ENCODE measurements around the gene TRAPPC14. TPM values are rescaled to one million over a fixed set of nuclear protein-coding genes. Genes with fewer than 3 reads are reported as not detected.
A peak's percentile ranks its signal among the peaks of the same experiment; 100 is the strongest.

Gene TRAPPC14
- total RNA-seq, 1 donor from 2014 or later: 19.7 TPM

GRCh38 chr7:100124301-100125230 is 34.0 kb downstream of the TRAPPC14 start:
- Histone ChIP-seq H3K27ac (no peak overlapping the region), H3K36me3 (peaks cover 5% of the 10 kb centered on the region), H3K27me3 (no peaks in the 10 kb centered on the region), H3K4me3 (no peak overlapping the region), H3K9me3 (no peaks in the 10 kb centered on the region), H3K4me1 (peaks cover 22% of the 10 kb centered on the region)
- DNase-seq (no peak), ATAC-seq (no peak)
- intact Hi-C loops (cut with DNase I): no loop called here
- TF ChIP-seq CTCF (IDR thresholded peaks at IDR 0.05): no peak

- intact Hi-C loops (cut with DNase I): no loop called here
- no peak overlapping the region for H3K4me3 ChIP-seq
- H3K36me3 ChIP-seq: peaks cover 5% of the 10 kb centered on the region
- no peak for TF ChIP-seq CTCF (IDR thresholded peaks at IDR 0.05)
- peaks cover 23% of the 10 kb centered on the region for H3K4me1 ChIP-seq
- H3K9me3 ChIP-seq: no peaks in the 10 kb centered on the region
- ATAC-seq: no peak
- H3K27ac ChIP-seq: no peak overlapping the region
- no peak for DNase-seq
- no peaks in the 10 kb centered on the region for H3K27me3 ChIP-seq
Observed at GRCh38 chr7:100122568-100122967, 36.0 kb downstream of the TRAPPC14 start.

DNA sequence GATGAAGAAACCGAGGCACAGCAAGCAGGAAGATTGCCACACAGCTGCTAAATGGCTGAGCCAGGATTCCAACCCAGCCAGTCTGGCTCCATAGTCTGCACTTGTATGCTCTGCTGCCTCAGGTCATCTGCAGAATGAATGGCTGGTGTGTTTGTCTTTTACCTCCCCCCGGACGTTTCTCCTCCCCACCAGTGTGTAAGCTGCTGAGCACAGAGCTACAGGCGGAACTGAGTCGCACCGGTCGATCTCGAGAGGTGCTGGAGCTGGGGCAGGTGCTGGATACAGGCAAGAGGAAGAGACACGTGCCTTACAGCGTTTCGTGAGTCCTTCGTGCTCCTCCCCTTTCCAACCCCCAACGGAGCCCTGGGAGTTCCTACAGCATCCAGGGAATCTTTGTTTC is 36.5 kb downstream of the TRAPPC14 start:
- Histone ChIP-seq H3K36me3 (peaks cover 5% of the 10 kb centered on the region), H3K4me1 (peaks cover 23% of the 10 kb centered on the region), H3K9me3 (no peaks in the 10 kb centered on the region), H3K27me3 (no peaks in the 10 kb centered on the region), H3K4me3 (no peak overlapping the region), H3K27ac (no peak overlapping the region)
- ATAC-seq (no peak), DNase-seq (no peak)
- TF ChIP-seq CTCF (IDR thresholded peaks at IDR 0.05): no peak
- intact Hi-C loops (cut with DNase I): no loop called here

DNA sequence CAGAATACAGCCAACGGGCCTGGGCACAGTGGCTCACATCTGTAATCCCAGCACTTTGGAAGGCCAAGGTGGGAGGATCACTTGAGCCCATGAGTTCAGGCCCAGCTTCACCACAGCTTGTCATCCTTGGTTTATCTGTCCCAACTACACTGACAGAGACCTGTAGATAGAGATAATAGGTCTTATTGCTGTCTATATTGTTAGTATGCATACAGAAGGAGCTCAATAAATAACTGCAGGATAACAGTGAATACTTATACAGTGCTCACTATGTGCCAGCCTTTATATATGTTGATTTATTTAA is 37.8 kb downstream of the TRAPPC14 start:
- Histone ChIP-seq H3K27me3 (no peaks in the 10 kb centered on the region), H3K9me3 (no peaks in the 10 kb centered on the region), H3K36me3 (peaks cover 5% of the 10 kb centered on the region), H3K27ac (peak overlapping the region; percentile 97), H3K4me3 (peak overlapping the region; percentile 84), H3K4me1 (peaks cover 16% of the 10 kb centered on the region)
- TF ChIP-seq CTCF (IDR thresholded peaks at IDR 0.05): no peak
- ATAC-seq: no peak
- intact Hi-C loops (cut with DNase I): no loop called here
- DNase-seq: no peak

DNA sequence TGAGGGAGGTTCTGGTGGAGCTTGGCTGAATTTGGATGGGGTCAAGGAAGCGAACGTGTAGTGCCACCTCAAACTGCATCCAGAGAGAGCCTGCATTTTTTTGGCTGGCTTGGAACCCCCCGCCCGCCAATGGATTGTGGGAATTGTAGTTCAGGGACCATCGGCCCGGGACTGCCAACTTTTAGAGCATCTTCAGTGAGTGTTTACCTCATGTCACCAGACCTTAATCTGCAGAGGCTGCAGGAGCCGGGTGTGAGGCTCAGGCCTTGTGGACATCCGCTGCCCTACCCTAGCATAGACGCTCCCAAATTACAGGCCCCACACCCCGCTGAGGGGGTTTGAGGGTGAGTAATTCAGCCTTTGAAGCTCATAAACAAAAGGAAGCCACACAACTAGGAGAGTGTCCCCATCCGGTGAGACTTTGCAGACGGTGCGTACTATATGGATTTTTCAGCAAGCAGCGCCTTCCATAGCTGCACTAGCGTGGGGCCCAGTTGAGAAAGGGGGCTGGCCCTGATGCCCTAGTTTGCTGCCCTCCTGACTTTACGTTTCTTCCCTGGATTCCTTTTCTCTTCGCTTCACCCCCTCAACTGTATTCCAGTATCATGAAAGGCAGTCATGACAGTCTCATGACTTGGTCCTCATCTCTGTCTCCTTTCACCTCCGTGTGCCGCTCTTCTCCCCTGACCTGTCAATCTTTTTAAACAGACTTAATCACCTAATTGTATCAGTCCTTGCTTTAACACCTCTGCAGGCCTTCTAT is 38.4 kb downstream of the TRAPPC14 start:
- Histone ChIP-seq H3K4me1 (peaks cover 13% of the 10 kb centered on the region), H3K9me3 (no peaks in the 10 kb centered on the region), H3K4me3 (peak overlapping the region; percentile 84), H3K36me3 (peaks cover 5% of the 10 kb centered on the region), H3K27ac (peak overlapping the region; percentile 97), H3K27me3 (no peaks in the 10 kb centered on the region)
- no peak for TF ChIP-seq CTCF (IDR thresholded peaks at IDR 0.05)
- intact Hi-C loops (cut with DNase I): no loop called here
- ATAC-seq (peak; percentile 50), DNase-seq (no peak)
